ENCODE results near the gene ZIM2. TPM values are rescaled to one million over a fixed set of nuclear protein-coding genes. Genes with fewer than 3 reads are reported as not detected.

ZIM2 gene
- total and polyA plus RNA-seq, 2 experiments from 2014 or later: not detected

DNA sequence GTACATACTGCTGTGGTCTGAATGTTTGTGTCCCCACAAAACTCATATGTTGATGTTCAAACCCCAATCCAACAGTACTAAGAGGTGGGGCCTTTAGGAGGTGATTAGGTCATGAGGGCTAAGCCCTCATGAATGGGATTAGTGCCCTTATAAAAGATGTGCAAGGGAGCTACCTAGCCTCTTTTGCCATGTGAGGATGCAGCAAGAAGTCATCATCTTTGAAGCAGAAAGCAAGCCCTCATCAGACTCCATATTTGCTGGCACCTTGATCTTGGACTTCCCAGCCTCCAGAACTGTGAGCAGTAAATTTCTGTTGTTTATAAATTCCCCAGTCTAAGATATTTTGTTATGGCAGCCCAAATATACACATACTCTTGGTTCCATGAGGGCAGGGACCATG, 33.9 kb downstream of the ZIM2 start:
- no peak for DNase-seq (ENCODE audit: low spot score)
- Mint-ChIP-seq H3K4me1 (no peaks in the 10 kb centered on the region), H3K27me3 (ENCODE audit: insufficient read depth, low read depth, poor library complexity) (no peaks in the 10 kb centered on the region), H3K9me3 (peaks cover 98% of the 10 kb centered on the region), H3K36me3 (ENCODE audit: low read depth) (peaks cover 35% of the 10 kb centered on the region), H3K4me3 (no peak overlapping the region), H3K27ac (no peak overlapping the region)
- Histone ChIP-seq H3K27ac (ENCODE audit: low read depth) (no peak overlapping the region), H3K9me2 (ENCODE audit: insufficient read depth) (no peaks in the 10 kb centered on the region), H3K4me1 (ENCODE audit: insufficient read depth) (no peaks in the 10 kb centered on the region), H3K4me2 (no peak overlapping the region), H3K79me2 (replicated peaks; ENCODE audit: insufficient read depth) (no peaks in the 10 kb centered on the region), H2AFZ (no peak overlapping the region), H3K36me3 (ENCODE audit: insufficient read depth) (peaks cover 5% of the 10 kb centered on the region; the same call in 1 of the 2 replicates), H3K4me3 (no peak overlapping the region), H4K20me1 (replicated peaks; ENCODE audit: insufficient read depth) (no peaks in the 10 kb centered on the region), H3F3A (replicated peaks; ENCODE audit: low read depth) (no peaks in the 10 kb centered on the region), H3K27me3 (ENCODE audit: insufficient read depth) (no peaks in the 10 kb centered on the region)
- TF ChIP-seq, protein P1, sequence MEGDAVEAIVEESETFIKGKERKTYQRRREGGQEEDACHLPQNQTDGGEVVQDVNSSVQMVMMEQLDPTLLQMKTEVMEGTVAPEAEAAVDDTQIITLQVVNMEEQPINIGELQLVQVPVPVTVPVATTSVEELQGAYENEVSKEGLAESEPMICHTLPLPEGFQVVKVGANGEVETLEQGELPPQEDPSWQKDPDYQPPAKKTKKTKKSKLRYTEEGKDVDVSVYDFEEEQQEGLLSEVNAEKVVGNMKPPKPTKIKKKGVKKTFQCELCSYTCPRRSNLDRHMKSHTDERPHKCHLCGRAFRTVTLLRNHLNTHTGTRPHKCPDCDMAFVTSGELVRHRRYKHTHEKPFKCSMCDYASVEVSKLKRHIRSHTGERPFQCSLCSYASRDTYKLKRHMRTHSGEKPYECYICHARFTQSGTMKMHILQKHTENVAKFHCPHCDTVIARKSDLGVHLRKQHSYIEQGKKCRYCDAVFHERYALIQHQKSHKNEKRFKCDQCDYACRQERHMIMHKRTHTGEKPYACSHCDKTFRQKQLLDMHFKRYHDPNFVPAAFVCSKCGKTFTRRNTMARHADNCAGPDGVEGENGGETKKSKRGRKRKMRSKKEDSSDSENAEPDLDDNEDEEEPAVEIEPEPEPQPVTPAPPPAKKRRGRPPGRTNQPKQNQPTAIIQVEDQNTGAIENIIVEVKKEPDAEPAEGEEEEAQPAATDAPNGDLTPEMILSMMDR (conservative IDR thresholded peaks at IDR 0.05; ENCODE audit: low read depth in 2 of 2): no peak
- TF ChIP-seq, protein P2, sequence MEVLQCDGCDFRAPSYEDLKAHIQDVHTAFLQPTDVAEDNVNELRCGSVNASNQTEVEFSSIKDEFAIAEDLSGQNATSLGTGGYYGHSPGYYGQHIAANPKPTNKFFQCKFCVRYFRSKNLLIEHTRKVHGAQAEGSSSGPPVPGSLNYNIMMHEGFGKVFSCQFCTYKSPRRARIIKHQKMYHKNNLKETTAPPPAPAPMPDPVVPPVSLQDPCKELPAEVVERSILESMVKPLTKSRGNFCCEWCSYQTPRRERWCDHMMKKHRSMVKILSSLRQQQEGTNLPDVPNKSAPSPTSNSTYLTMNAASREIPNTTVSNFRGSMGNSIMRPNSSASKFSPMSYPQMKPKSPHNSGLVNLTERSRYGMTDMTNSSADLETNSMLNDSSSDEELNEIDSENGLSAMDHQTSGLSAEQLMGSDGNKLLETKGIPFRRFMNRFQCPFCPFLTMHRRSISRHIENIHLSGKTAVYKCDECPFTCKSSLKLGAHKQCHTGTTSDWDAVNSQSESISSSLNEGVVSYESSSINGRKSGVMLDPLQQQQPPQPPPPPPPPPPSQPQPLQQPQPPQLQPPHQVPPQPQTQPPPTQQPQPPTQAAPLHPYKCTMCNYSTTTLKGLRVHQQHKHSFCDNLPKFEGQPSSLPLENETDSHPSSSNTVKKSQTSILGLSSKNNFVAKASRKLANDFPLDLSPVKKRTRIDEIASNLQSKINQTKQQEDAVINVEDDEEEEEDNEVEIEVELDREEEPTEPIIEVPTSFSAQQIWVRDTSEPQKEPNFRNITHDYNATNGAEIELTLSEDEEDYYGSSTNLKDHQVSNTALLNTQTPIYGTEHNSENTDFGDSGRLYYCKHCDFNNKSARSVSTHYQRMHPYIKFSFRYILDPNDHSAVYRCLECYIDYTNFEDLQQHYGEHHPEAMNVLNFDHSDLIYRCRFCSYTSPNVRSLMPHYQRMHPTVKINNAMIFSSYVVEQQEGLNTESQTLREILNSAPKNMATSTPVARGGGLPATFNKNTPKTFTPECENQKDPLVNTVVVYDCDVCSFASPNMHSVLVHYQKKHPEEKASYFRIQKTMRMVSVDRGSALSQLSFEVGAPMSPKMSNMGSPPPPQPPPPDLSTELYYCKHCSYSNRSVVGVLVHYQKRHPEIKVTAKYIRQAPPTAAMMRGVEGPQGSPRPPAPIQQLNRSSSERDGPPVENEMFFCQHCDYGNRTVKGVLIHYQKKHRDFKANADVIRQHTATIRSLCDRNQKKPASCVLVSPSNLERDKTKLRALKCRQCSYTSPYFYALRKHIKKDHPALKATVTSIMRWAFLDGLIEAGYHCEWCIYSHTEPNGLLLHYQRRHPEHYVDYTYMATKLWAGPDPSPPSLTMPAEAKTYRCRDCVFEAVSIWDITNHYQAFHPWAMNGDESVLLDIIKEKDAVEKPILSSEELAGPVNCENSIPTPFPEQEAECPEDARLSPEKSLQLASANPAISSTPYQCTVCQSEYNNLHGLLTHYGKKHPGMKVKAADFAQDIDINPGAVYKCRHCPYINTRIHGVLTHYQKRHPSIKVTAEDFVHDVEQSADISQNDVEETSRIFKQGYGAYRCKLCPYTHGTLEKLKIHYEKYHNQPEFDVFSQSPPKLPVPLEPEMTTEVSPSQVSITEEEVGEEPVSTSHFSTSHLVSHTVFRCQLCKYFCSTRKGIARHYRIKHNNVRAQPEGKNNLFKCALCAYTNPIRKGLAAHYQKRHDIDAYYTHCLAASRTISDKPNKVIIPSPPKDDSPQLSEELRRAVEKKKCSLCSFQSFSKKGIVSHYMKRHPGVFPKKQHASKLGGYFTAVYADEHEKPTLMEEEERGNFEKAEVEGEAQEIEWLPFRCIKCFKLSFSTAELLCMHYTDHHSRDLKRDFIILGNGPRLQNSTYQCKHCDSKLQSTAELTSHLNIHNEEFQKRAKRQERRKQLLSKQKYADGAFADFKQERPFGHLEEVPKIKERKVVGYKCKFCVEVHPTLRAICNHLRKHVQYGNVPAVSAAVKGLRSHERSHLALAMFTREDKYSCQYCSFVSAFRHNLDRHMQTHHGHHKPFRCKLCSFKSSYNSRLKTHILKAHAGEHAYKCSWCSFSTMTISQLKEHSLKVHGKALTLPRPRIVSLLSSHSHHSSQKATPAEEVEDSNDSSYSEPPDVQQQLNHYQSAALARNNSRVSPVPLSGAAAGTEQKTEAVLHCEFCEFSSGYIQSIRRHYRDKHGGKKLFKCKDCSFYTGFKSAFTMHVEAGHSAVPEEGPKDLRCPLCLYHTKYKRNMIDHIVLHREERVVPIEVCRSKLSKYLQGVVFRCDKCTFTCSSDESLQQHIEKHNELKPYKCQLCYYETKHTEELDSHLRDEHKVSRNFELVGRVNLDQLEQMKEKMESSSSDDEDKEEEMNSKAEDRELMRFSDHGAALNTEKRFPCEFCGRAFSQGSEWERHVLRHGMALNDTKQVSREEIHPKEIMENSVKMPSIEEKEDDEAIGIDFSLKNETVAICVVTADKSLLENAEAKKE (CRISPR knock-in tag; IDR thresholded peaks at IDR 0.05): no peak
- no peak for TF ChIP-seq REST (IDR thresholded peaks at IDR 0.05; ENCODE audit: unreplicated experiment)
- no peak for TF ChIP-seq POLR2AphosphoS5 (IDR thresholded peaks at IDR 0.05; ENCODE audit: low read depth)
- TF ChIP-seq CREB1 (CRISPR knock-in tag; IDR thresholded peaks at IDR 0.05; ENCODE audit: low read depth): no peak
- TF ChIP-seq EZH2phosphoT487 (IDR thresholded peaks at IDR 0.05; ENCODE audit: unreplicated experiment): no peak
- TF ChIP-seq EZH2 (IDR thresholded peaks at IDR 0.05; ENCODE audit: low read depth, unreplicated experiment): no peak
- no peak for TF ChIP-seq JUNB (IDR thresholded peaks at IDR 0.05; ENCODE audit: unreplicated experiment)
- no peak for TF ChIP-seq STAT1 (IDR thresholded peaks at IDR 0.05; ENCODE audit: unreplicated experiment)
- TF ChIP-seq ZNF114 (CRISPR knock-in tag; IDR thresholded peaks at IDR 0.05): no peak
- no peak for TF ChIP-seq NANOG (IDR thresholded peaks at IDR 0.05; ENCODE audit: borderline replicate concordance)
- TF ChIP-seq ZNF331 (CRISPR knock-in tag; IDR thresholded peaks at IDR 0.05; ENCODE audit: low read depth): no peak
- TF ChIP-seq, protein P3, sequence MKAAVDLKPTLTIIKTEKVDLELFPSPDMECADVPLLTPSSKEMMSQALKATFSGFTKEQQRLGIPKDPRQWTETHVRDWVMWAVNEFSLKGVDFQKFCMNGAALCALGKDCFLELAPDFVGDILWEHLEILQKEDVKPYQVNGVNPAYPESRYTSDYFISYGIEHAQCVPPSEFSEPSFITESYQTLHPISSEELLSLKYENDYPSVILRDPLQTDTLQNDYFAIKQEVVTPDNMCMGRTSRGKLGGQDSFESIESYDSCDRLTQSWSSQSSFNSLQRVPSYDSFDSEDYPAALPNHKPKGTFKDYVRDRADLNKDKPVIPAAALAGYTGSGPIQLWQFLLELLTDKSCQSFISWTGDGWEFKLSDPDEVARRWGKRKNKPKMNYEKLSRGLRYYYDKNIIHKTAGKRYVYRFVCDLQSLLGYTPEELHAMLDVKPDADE (IDR thresholded peaks at IDR 0.05): no peak
- ATAC-seq: no peak
